Kidney epithelial cell (primary cell): ENCODE results near the gene HOXC11. TPM values are rescaled to one million over a fixed set of nuclear protein-coding genes. Genes with fewer than 3 reads are reported as not detected.

Experiments
- DNase-seq: peaks from one replicate; pipeline ENCODE4 v3.0.0-alpha.2; 2010; ENCODE audit warnings: low read depth
- H3K27me3 ChIP-seq: 2 replicates; pipeline ENCODE4 v1.6.0; 2011; ENCODE audit warnings: low read length; ENCODE audit not compliant: control insufficient read depth, insufficient read depth
- H3K36me3 ChIP-seq: 2 replicates; pipeline ENCODE4 v1.5.1; 2011; ENCODE audit warnings: low read length; ENCODE audit not compliant: control insufficient read depth, insufficient read depth
- H3K4me3 ChIP-seq: 2 replicates; pipeline ENCODE4 v1.5.1; 2011; ENCODE audit warnings: low read depth, mild to moderate bottlenecking, control low read depth, low read length
- CTCF ChIP-seq: IDR thresholded peaks from 2 replicates; pipeline ENCODE4 v1.5.1; 2011; ENCODE audit warnings: mild to moderate bottlenecking, moderate library complexity, low read length, control low read depth, inconsistent platforms; ENCODE audit not compliant: insufficient read depth, poor library complexity, severe bottlenecking
- total RNA-seq: library from RNA; depleted of rRNA; stranded (reverse); fragments of >200 nt; gene quantifications from 2 replicates; pipeline ENCODE4 v1.2.3, GENCODE V29; 2015

HOXC11 gene
- total RNA-seq, 1 donor from 2014 or later = 0.58 TPM

GRCh38 chr12:54012631-54013409 is 39.9 kb downstream of the HOXC11 start:
- Histone ChIP-seq H3K36me3 (no peaks in the 10 kb centered on the region), H3K4me3 (no peak overlapping the region), H3K27me3 (peaks cover 24% of the 10 kb centered on the region)
- no peak for TF ChIP-seq CTCF
- no peak for DNase-seq

- TF ChIP-seq CTCF = no peak
- H3K36me3 ChIP-seq = no peaks in the 10 kb centered on the region
- H3K4me3 ChIP-seq = no peak overlapping the region
- DNase-seq = no peak
- peaks cover 19% of the 10 kb centered on the region for H3K27me3 ChIP-seq
Measured at GRCh38 chr12:54014377-54015017, 41.6 kb downstream of the HOXC11 start.

GRCh38 chr12:54015018-54015931 is 42.3 kb downstream of the HOXC11 start:
- no peak overlapping the region for H3K4me3 ChIP-seq
- no peak for TF ChIP-seq CTCF
- peaks cover 18% of the 10 kb centered on the region for H3K27me3 ChIP-seq
- no peak for DNase-seq
- H3K36me3 ChIP-seq = no peaks in the 10 kb centered on the region

- Histone ChIP-seq H3K27me3 (peaks cover 17% of the 10 kb centered on the region), H3K4me3 (peak overlapping the region; percentile 49)
- TF ChIP-seq CTCF = no peak
Measured at GRCh38 chr12:54016051-54016450, 43.1 kb downstream of the HOXC11 start.

GRCh38 chr12:54016478-54016964 is 43.6 kb downstream of the HOXC11 start:
- Histone ChIP-seq H3K4me3 (peak overlapping the region; percentile 49), H3K36me3 (no peaks in the 10 kb centered on the region), H3K27me3 (peaks cover 20% of the 10 kb centered on the region)
- TF ChIP-seq CTCF = no peak
- DNase-seq = no peak

More at GRCh38 chr12:54016051-54016450, 43.1 kb downstream of the HOXC11 start:
- H3K36me3 ChIP-seq = no peaks in the 10 kb centered on the region
- DNase-seq = no peak
